Caco-2 (cell line): Measurements from ENCODE around the gene BCAS3. TPM values are rescaled to one million over a fixed set of nuclear protein-coding genes. Genes with fewer than 3 reads are reported as not detected.

Source experiments
- BruUV-seq: library from RNA; stranded (reverse); fragments of 400-500 nt; replicated peaks from 2 replicates; lab custom pipeline; 2021; lab: Mats Ljungman, UMichigan
- CTCF ChIA-PET: fragments of 300-600 bp; sonication (Branson Sonifier 250); formaldehyde crosslinking; loops from one replicate; lab custom pipeline; 2022; ENCODE audit warnings: antibody characterized with exemption; lab: Charles Lee
- POLR2A ChIA-PET: fragments of 300-600 bp; sonication (Branson Sonifier 250); formaldehyde crosslinking; loops from one replicate; lab custom pipeline; 2022; ENCODE audit warnings: antibody characterized with exemption; lab: Charles Lee
- DNase-seq, 2 experiments: peaks; one replicate each; pipeline versions ENCODE4 v3.0.0 to v3.0.0-alpha.2; 2020 to 2022
- H3K27me3 ChIP-seq: replicated peaks from 2 replicates; pipeline ENCODE4 v1.6.0; 2011; ENCODE audit warnings: low read length; ENCODE audit not compliant: control insufficient read depth, insufficient read depth
- H3K36me3 ChIP-seq: 2 replicates; pipeline ENCODE4 v1.5.1; 2011; ENCODE audit warnings: low read length; ENCODE audit not compliant: control insufficient read depth, insufficient read depth
- H3K4me1 ChIP-seq: fragments of 250-450 bp; sonication (Bioruptor Pico); 2 replicates; pipeline ENCODE4 v1.5.1; 2020; ENCODE audit warnings: mild to moderate bottlenecking
- H3K4me3 ChIP-seq: 2 replicates; pipeline ENCODE4 v1.5.1; 2011; ENCODE audit warnings: low read depth, mild to moderate bottlenecking, control low read depth, low read length
- H3K9me3 ChIP-seq: fragments of 250-450 bp; sonication (Bioruptor Pico); 2 replicates; pipeline ENCODE4 v1.5.1; 2020; ENCODE audit warnings: mild to moderate bottlenecking, moderate library complexity
- H3K27ac Mint-ChIP-seq: one replicate; pipeline ENCODE4 v1.8.0; 2022; ENCODE audit warnings: mixed read lengths; ENCODE audit not compliant: unreplicated experiment
- H3K27me3 Mint-ChIP-seq: one replicate; pipeline ENCODE4 v1.8.0; 2022; ENCODE audit warnings: mixed read lengths; ENCODE audit not compliant: insufficient read depth, unreplicated experiment
- H3K36me3 Mint-ChIP-seq: one replicate; pipeline ENCODE4 v1.8.0; 2022; ENCODE audit warnings: mild to moderate bottlenecking, mixed read lengths; ENCODE audit not compliant: insufficient read depth, unreplicated experiment
- H3K4me1 Mint-ChIP-seq: one replicate; pipeline ENCODE4 v1.8.0; 2022; ENCODE audit warnings: low read depth, mixed read lengths; ENCODE audit not compliant: unreplicated experiment
- H3K4me3 Mint-ChIP-seq: one replicate; pipeline ENCODE4 v1.8.0; 2022; ENCODE audit warnings: mild to moderate bottlenecking, moderate library complexity, mixed read lengths; ENCODE audit not compliant: unreplicated experiment
- H3K9me3 Mint-ChIP-seq: one replicate; pipeline ENCODE4 v1.8.0; 2022; ENCODE audit warnings: mixed read lengths; ENCODE audit not compliant: unreplicated experiment
- CTCF ChIP-seq, 2 experiments: fragments of 200-600 bp in 1 of 2; IDR thresholded peaks; 1 replicate in 1 of 2; 2 replicates in 1 of 2; pipeline versions ENCODE4 v1.5.1 to v1.8.0; 2011 to 2022; ENCODE audit warnings: antibody characterized with exemption in 1 of 2, control low read depth in 1 of 2, inconsistent platforms in 1 of 2, low read depth in 1 of 2, low read length in 1 of 2, mild to moderate bottlenecking in 1 of 2, moderate library complexity in 1 of 2; ENCODE audit not compliant: insufficient read depth in 1 of 2, severe bottlenecking in 1 of 2, unreplicated experiment in 1 of 2
- intact Hi-C: fragments of 100-400 bp; cut with micrococcal nuclease; formaldehyde crosslinking; loops from one replicate; pipeline ENCODE4 v1.10.0; 2022; ENCODE audit not compliant: unreplicated experiment
- total RNA-seq: library from RNA; stranded (reverse); gene quantifications from 2 replicates; pipeline ENCODE4 v1.2.3, GENCODE V29; 2022

Gene BCAS3
- total RNA-seq, 1 experiment from 2014 or later = 44.1 TPM

DNA sequence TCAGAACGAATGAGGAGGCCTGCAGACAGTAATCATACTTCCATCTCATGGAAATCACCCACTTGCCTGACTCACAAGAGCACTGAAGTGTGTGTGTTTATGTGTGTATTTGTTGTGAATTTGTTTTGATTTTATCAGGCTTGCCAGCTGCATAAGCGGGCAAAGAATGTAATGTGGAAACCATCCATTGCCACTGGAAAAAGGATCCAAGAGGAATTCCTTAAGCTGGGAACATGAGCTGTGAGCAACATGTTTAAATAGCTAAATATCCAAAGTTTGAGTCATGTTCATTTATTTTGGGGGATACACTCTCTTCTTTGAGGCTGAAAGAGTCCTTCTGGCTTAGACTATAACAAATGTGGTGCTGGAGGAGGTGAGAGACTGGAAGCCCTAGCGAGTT is 523.6 kb downstream of the BCAS3 start:
- CTCF ChIA-PET = no interaction called here
- Histone ChIP-seq H3K27me3 (no peaks in the 10 kb centered on the region), H3K9me3 (no peaks in the 10 kb centered on the region), H3K36me3 (no peaks in the 10 kb centered on the region), H3K4me1 (peaks cover 34% of the 10 kb centered on the region), H3K4me3 (no peak overlapping the region)
- DNase-seq = no peak
- Mint-ChIP-seq H3K36me3 (no peaks in the 10 kb centered on the region), H3K4me1 (peaks cover 42% of the 10 kb centered on the region), H3K9me3 (no peaks in the 10 kb centered on the region), H3K27me3 (no peaks in the 10 kb centered on the region), H3K27ac (peak overlapping the region; percentile 58), H3K4me3 (no peak overlapping the region)
- POLR2A ChIA-PET = no interaction called here
- BruUV-seq = no TSS peak
- no peak for TF ChIP-seq CTCF (IDR thresholded peaks at IDR 0.05; ENCODE audit: insufficient read depth in 1 of 2, low read depth in 1 of 2, low read length in 1 of 2, severe bottlenecking in 1 of 2, unreplicated experiment in 1 of 2)
- intact Hi-C loops = no loop called here

- intact Hi-C loops = no loop called here
- H3K36me3 ChIP-seq = no peaks in the 10 kb centered on the region
- Mint-ChIP-seq H3K36me3 (no peaks in the 10 kb centered on the region), H3K4me3 (no peak overlapping the region), H3K9me3 (no peaks in the 10 kb centered on the region), H3K27me3 (no peaks in the 10 kb centered on the region), H3K4me1 (peaks cover 41% of the 10 kb centered on the region), H3K27ac (no peak overlapping the region)
- H3K27me3 ChIP-seq = no peaks in the 10 kb centered on the region
- POLR2A ChIA-PET = no interaction called here
- H3K4me1 ChIP-seq = peaks cover 35% of the 10 kb centered on the region
- CTCF ChIA-PET = interaction anchor here (0.6 kb wide), 1 partner anchor 197 kb away, joined by 3 read pairs; the partner anchor contains the start of gene TBX2
- no peak for TF ChIP-seq CTCF (IDR thresholded peaks at IDR 0.05; ENCODE audit: insufficient read depth in 1 of 2, low read depth in 1 of 2, low read length in 1 of 2, severe bottlenecking in 1 of 2, unreplicated experiment in 1 of 2)
- no peaks in the 10 kb centered on the region for H3K9me3 ChIP-seq
- BruUV-seq = no TSS peak
- DNase-seq = no peak
- no peak overlapping the region for H3K4me3 ChIP-seq
Measured at GRCh38 chr17:61202564-61202963, 524.9 kb downstream of the BCAS3 start.

DNA sequence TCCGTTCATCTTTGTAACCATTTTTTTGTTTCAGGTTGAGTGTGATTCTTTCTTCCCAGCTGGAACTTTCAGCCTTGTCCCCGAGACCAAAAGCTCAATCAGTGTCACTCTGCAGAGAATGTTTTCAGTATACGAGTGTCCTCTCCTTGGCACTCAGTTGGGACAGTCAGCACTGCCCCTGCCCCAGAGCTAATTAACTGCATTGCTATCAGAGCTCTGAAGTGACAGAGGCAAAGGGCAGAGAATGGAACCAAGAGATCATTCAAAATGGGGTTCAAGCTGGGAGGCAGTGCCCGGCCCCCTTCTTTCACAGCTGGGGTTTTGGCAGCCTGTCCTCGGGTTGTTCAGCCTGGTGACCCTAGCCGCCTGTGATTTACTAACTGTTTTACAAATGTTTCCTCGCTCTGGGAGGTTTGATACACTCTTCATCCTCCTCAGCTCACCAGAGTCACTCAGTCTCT is 526.0 kb downstream of the BCAS3 start:
- Mint-ChIP-seq H3K9me3 (no peaks in the 10 kb centered on the region), H3K36me3 (no peaks in the 10 kb centered on the region), H3K27me3 (no peaks in the 10 kb centered on the region), H3K4me3 (no peak overlapping the region), H3K27ac (no peak overlapping the region), H3K4me1 (peaks cover 45% of the 10 kb centered on the region)
- BruUV-seq = no TSS peak
- Histone ChIP-seq H3K4me1 (peaks cover 38% of the 10 kb centered on the region), H3K4me3 (no peak overlapping the region), H3K27me3 (no peaks in the 10 kb centered on the region), H3K36me3 (no peaks in the 10 kb centered on the region), H3K9me3 (no peaks in the 10 kb centered on the region)
- no peak for TF ChIP-seq CTCF (IDR thresholded peaks at IDR 0.05; ENCODE audit: insufficient read depth in 1 of 2, low read depth in 1 of 2, low read length in 1 of 2, severe bottlenecking in 1 of 2, unreplicated experiment in 1 of 2)
- intact Hi-C loops = no loop called here
- DNase-seq = no peak
- ChIA-PET POLR2A (no interaction called here), CTCF (no interaction called here)
